Measurements from ENCODE around the gene PADI2.

GRCh38 chr1:17084787-17085186 is 34.5 kb downstream of the PADI2 start:
- no peak for TF ChIP-seq POLR2AphosphoS5 (IDR thresholded peaks at IDR 0.05; ENCODE audit: low read depth, low read length)
- TF ChIP-seq POLR2A (IDR thresholded peaks at IDR 0.05; ENCODE audit: low read depth, low read length): no peak
- TF ChIP-seq SPI1 (IDR thresholded peaks at IDR 0.05; ENCODE audit: low read depth, low read length): no peak
- TF ChIP-seq TAF1 (IDR thresholded peaks at IDR 0.05; ENCODE audit: low read depth, low read length): no peak
- no peak for TF ChIP-seq POU2F2 (IDR thresholded peaks at IDR 0.05; ENCODE audit: low read depth, low read length)
- no peak for TF ChIP-seq PAX5 (IDR thresholded peaks at IDR 0.05; ENCODE audit: insufficient read depth, low read length, severe bottlenecking)

All from GM12891 (cell line).